ENCODE data around the gene UBE2K.

DNA sequence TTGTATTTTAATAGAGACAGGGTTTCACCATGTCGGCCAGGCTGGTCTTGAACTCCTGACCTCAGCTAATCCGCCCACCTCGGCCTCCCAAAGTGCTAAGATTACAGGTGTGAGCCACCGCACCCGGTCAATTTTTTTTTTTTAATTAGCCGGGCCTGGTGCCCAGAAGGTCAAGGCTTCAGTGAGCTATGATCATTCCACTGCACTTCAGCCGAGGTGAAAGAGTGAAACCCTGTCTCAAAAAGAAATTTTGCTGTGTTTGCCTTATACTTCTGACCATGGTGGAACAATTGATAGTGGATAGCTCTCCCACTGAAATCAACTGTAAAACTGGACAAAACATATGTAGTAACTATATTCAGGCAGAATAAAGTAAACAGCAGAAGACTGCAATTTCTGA lies 35.3 kb upstream of the UBE2K start:
- TF ChIP-seq, protein P1, sequence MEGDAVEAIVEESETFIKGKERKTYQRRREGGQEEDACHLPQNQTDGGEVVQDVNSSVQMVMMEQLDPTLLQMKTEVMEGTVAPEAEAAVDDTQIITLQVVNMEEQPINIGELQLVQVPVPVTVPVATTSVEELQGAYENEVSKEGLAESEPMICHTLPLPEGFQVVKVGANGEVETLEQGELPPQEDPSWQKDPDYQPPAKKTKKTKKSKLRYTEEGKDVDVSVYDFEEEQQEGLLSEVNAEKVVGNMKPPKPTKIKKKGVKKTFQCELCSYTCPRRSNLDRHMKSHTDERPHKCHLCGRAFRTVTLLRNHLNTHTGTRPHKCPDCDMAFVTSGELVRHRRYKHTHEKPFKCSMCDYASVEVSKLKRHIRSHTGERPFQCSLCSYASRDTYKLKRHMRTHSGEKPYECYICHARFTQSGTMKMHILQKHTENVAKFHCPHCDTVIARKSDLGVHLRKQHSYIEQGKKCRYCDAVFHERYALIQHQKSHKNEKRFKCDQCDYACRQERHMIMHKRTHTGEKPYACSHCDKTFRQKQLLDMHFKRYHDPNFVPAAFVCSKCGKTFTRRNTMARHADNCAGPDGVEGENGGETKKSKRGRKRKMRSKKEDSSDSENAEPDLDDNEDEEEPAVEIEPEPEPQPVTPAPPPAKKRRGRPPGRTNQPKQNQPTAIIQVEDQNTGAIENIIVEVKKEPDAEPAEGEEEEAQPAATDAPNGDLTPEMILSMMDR (conservative IDR thresholded peaks at IDR 0.05; ENCODE audit: low read depth, low read length) = no peak
- TF ChIP-seq EZH2 (IDR thresholded peaks at IDR 0.05; ENCODE audit: low read length, unreplicated experiment) (no peak), EZH2phosphoT487 (IDR thresholded peaks at IDR 0.05; ENCODE audit: borderline replicate concordance, low read length) (no peak)

Measured in PC-3 (cell line).